BJ (cell line): ENCODE measurements around the gene ZNF430. TPM values are rescaled to one million over a fixed set of nuclear protein-coding genes. Genes with fewer than 3 reads are reported as not detected.

Experiments used
- CTCF ChIA-PET: fragments of 350-600 bp; formaldehyde crosslinking; extraction: SDS; loops from one replicate; lab custom pipeline; 2021; ENCODE audit warnings: antibody characterized with exemption, inconsistent platforms; lab: Yijun Ruan, JAX
- POLR2A ChIA-PET: fragments of 300-600 bp; sonication (Branson Sonifier 250); formaldehyde crosslinking; extraction: SDS; loops from one replicate; lab custom pipeline; 2021; ENCODE audit warnings: antibody characterized with exemption; lab: Charles Lee
- DNase-seq: peaks from one replicate; pipeline ENCODE4 v3.0.0-alpha.2; 2011; ENCODE audit warnings: low read depth
- H3K27me3 ChIP-seq: 2 replicates; pipeline ENCODE4 v1.6.0; 2011; ENCODE audit warnings: low read length; ENCODE audit not compliant: control insufficient read depth, insufficient read depth
- H3K36me3 ChIP-seq: 2 replicates; pipeline ENCODE4 v1.5.1; 2011; ENCODE audit warnings: low read length; ENCODE audit not compliant: control insufficient read depth, insufficient read depth
- H3K4me3 ChIP-seq: 2 replicates; pipeline ENCODE4 v1.5.1; 2011; ENCODE audit warnings: low read depth, mild to moderate bottlenecking, control low read depth, low read length
- polyA plus RNA-seq: library from polyadenylated mRNA; depleted of rRNA; stranded (reverse); fragments of >200 nt; gene quantifications from 2 replicates; pipeline ENCODE4 v1.2.3, GENCODE V29; 2011; rRNA removed
- small RNA-seq: library from RNA; depleted of rRNA; stranded (forward); fragments of <200 nt; gene quantifications from one replicate; pipeline ENCODE3, GENCODE V24; 2012; ENCODE audit warnings: low replicate concordance, low read depth; ENCODE audit not compliant: insufficient read length
- TF ChIP-seq, protein P1 (sequence below): IDR thresholded peaks from 2 replicates; pipeline ENCODE4 v1.5.1; 2011; ENCODE audit warnings: low read depth, mild to moderate bottlenecking, control low read depth, inconsistent platforms, low read length, moderate library complexity; ENCODE audit not compliant: insufficient read depth

ZNF430 gene
- polyA plus RNA-seq, 1 experiment = 5.3 TPM

DNA sequence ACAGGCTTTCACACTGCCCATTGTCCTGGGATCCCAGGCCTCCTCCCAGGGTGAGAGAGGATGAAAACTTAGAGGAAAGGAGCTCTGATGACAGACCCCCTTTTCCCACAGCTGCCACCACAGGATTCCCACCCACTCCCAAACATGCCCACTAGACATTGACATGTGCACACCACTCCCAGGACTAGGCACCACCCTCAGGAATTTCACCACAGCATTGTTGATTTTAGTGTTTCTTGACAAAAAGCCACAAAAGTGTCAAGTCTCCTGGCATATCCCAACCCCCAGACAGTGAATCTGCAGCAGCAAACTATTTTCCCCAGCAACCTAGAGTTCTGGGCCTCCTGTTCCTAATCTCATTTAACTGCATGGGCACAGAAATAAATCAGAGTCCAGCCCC lies 71.7 kb downstream of the ZNF430 start:
- DNase-seq = peak; percentile 3
- H3K4me3 ChIP-seq = no peak overlapping the region
- ChIA-PET CTCF (no interaction called here), POLR2A (no interaction called here)
- H3K36me3 ChIP-seq = no peaks in the 10 kb centered on the region
- H3K27me3 ChIP-seq = no peaks in the 10 kb centered on the region
- TF ChIP-seq, protein P1, sequence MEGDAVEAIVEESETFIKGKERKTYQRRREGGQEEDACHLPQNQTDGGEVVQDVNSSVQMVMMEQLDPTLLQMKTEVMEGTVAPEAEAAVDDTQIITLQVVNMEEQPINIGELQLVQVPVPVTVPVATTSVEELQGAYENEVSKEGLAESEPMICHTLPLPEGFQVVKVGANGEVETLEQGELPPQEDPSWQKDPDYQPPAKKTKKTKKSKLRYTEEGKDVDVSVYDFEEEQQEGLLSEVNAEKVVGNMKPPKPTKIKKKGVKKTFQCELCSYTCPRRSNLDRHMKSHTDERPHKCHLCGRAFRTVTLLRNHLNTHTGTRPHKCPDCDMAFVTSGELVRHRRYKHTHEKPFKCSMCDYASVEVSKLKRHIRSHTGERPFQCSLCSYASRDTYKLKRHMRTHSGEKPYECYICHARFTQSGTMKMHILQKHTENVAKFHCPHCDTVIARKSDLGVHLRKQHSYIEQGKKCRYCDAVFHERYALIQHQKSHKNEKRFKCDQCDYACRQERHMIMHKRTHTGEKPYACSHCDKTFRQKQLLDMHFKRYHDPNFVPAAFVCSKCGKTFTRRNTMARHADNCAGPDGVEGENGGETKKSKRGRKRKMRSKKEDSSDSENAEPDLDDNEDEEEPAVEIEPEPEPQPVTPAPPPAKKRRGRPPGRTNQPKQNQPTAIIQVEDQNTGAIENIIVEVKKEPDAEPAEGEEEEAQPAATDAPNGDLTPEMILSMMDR = no peak

- no peaks in the 10 kb centered on the region for H3K36me3 ChIP-seq
- ChIA-PET POLR2A (no interaction called here), CTCF (no interaction called here)
- no peak for DNase-seq
- H3K4me3 ChIP-seq = no peak overlapping the region
- TF ChIP-seq, protein P1 = no peak
- no peaks in the 10 kb centered on the region for H3K27me3 ChIP-seq
Observed at GRCh38 chr19:21094347-21095025, 74.0 kb downstream of the ZNF430 start.

DNA sequence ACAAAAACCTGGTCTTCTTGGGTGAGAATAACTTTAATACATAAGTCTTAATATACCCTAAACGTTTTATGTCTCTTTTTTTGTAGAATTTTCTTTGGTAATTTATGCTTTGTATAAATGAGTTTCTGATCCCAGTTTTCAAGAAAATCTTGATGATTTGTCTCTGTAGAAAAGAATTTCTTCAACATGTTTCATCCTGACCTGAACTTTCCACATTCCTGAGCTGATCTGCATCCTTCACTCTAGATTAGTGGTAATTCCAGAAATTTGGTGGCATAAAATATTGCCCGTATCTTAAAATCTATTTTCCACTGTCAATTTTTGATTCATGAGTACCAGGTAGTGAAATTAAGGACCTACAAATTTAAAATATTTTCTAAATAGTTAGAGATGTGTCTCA lies 77.8 kb downstream of the ZNF430 start:
- TF ChIP-seq, protein P1 = no peak
- Histone ChIP-seq H3K36me3 (no peaks in the 10 kb centered on the region), H3K27me3 (no peaks in the 10 kb centered on the region), H3K4me3 (no peak overlapping the region)
- no peak for DNase-seq
- ChIA-PET POLR2A (no interaction called here), CTCF (no interaction called here)

GRCh38 chr19:21101521-21102242 lies 81.2 kb downstream of the ZNF430 start:
- CTCF ChIA-PET = interaction anchor here (0.7 kb wide), 1 partner anchor 20 kb away, joined by 5 read pairs; the partner anchor contains the start of gene ZNF714
- TF ChIP-seq, protein P1 = no peak
- DNase-seq = no peak
- no peaks in the 10 kb centered on the region for H3K36me3 ChIP-seq
- H3K4me3 ChIP-seq = no peak overlapping the region
- no peaks in the 10 kb centered on the region for H3K27me3 ChIP-seq
- POLR2A ChIA-PET = no interaction called here

GRCh38 chr19:21109116-21109515 lies 88.7 kb downstream of the ZNF430 start:
- Histone ChIP-seq H3K27me3 (no peaks in the 10 kb centered on the region), H3K36me3 (no peaks in the 10 kb centered on the region), H3K4me3 (no peak overlapping the region)
- TF ChIP-seq, protein P1 = no peak
- ChIA-PET CTCF (no interaction called here), POLR2A (no interaction called here)
- no peak for DNase-seq

Small RNA genes within 50 kb of the gene (small RNA-seq; reads per million reads assigned to genes)
- not detected for gene AC008739.3

Other genes starting within 250 kb of the ZNF430 start
- 0.94 and 1.0 TPM in 2 replicates for gene ZNF66, start 244.4 kb upstream of the ZNF430 start, polyA plus RNA-seq
- gene ZNF85, start 97.4 kb upstream of the ZNF430 start, polyA plus RNA-seq = 4.6 and 8.7 TPM in 2 replicates
- 5.6 and 7.9 TPM in 2 replicates for gene ZNF714, start 61.5 kb downstream of the ZNF430 start, polyA plus RNA-seq
- 4.0 and 4.8 TPM in 2 replicates for gene ZNF431, start 121.4 kb downstream of the ZNF430 start, polyA plus RNA-seq